GM18951 (cell line): ENCODE data around the gene KCNK4.

Experiments
- POLR2A ChIP-seq: IDR thresholded peaks from 4 replicates; pipeline ENCODE4 v1.6.1; 2011; ENCODE audit warnings: mild to moderate bottlenecking; ENCODE audit not compliant: insufficient read length, insufficient read depth; ENCODE audit errors: extremely low read depth
- in situ Hi-C: fragments of 300-500 bp; cut with MboI; formaldehyde crosslinking; loops from one replicate; pipeline ENCODE4 v1.12.0; 2022; ENCODE audit warnings: low sequenced_read_pairs, mixed read lengths, inconsistent platforms; ENCODE audit not compliant: unreplicated experiment

KCNK4 gene

GRCh38 chr11:64268025-64268892 lies 22.8 kb upstream of the KCNK4 start:
- no peak for TF ChIP-seq POLR2A
- in situ Hi-C loops: no loop called here

- no peak for TF ChIP-seq POLR2A
- in situ Hi-C loops: no loop called here
These were observed 22.1 kb upstream of the KCNK4 start for GRCh38 chr11:64268893-64269539.

DNA sequence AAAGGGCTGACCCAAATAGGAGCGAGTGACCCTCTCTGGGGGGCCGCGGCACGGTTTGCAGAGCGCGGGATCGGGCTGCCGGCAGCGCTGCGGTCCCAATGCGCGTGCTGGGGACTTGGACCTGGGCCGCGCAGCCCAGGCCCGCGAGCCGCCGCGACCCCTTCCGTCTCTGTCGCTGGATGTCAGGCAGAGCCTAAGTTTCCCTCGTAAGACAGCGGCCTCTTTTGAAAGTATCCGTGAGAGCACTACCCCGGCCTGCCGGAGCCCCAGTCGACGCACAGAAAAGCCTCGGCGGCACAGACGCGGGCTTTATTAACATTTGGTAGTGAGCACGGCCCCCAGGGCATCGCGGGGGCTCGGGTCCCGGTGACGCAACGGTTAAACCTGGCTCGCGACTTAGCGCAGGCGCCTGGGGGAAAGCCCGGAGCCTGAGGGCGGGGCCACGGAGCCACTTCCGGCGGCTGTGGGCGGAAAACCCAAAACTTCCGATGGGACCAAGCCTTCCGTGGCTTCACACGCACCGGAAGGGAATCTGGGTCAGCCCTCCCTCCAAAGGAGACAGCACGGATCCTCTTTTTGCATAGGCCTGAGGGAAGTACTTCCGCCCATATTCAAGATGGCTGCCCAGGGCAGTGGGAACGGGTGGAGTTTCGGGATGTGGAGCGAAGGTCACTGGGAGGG lies 21.4 kb upstream of the KCNK4 start:
- peak; percentile 75 for TF ChIP-seq POLR2A
- in situ Hi-C loops: no loop called here

- in situ Hi-C loops: no loop called here
- TF ChIP-seq POLR2A: no peak
These were observed 15.9 kb upstream of the KCNK4 start for GRCh38 chr11:64275031-64275800.

DNA sequence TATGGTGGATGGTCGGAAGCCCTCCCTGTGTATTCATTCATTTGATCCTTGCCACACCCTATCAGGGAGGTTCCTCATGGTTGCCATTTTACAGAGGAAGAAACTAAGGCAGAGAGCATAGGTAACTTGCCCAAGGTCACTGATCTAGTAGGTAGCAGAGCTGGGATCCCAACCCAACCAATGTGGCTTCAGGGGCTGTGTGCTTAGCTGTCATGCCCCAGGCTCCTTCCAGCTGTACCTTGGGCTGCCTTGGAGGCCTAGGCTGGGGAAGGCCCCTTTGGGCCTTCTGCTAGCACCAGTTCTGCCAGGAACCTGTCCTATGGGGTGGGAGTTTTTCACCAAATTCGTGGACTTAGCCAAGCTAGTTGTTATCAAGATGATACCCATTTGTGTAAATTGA lies 15.3 kb upstream of the KCNK4 start:
- in situ Hi-C loops: no loop called here
- no peak for TF ChIP-seq POLR2A

GRCh38 chr11:64276653-64277431 lies 14.3 kb upstream of the KCNK4 start:
- no peak for TF ChIP-seq POLR2A
- in situ Hi-C loops: no loop called here

DNA sequence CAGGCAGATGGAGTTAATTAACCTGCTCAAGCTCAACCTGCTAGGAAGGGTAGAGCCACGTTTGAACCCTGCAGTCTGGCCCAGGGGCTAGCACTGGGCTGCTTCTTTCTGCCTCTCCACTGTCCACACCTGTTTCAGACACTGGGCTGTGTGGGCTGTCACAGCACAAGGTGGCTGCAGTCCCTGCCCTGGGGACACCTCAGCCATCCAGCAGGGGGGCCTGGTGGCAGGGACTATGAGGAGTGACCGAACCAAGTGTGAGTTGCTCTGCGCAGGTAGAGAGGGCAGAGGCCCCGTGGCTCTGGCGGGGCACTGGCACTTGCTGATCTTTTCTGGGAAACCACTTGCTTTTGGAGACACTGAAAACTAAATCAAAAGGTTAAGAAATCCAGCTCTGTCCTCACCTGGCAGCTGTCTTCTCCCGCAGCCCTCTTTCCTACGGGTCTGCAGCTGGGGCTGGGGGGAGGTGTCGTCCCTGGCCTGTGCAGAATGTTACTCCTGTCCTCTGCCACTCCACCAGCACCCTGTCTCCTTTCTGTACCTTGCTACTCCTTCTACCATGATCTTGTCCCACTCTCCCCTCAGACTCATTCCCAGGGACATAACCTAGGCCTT lies 12.4 kb upstream of the KCNK4 start:
- TF ChIP-seq POLR2A: no peak
- in situ Hi-C loops: no loop called here

DNA sequence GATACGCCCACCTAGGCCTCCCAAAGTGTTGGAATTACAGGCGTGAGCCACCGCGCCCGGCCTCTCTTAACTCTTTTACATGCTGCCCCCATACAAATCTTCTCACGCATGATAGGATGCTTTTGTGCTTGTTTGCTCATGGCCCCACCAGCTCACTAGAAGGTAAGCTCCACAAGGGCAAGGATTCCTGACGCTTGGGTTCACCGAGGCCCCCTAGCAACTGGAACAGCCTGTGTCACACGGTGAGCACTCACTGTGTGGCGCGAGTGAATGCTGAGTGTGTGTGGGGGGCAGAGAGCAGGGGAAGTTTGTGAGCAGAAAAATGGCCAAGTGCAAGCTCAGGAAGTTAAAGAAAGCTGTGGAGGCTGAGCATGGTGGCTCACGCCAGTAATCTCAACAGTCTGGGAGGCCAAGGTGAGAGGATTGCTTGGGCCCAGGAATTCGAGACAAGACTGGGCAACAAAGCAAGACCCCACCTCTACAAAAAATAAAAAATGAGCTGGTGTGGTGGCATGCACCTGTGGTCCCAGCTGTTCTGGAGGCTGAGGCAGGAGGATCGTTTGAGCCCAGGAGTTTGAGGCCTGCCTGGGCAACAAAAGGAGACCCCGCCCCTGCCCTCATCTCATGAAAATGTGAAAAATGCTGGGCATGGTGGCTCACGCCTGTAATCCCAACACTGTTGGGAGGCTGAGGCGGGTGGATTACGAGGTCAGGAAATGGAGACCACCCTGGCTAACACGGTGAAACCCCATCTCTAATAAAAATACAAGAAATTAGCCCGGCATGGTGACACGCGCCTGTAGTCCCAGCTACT lies 8.9 kb upstream of the KCNK4 start:
- in situ Hi-C loops: no loop called here
- no peak for TF ChIP-seq POLR2A

GRCh38 chr11:64283092-64283491 lies 8.0 kb upstream of the KCNK4 start:
- in situ Hi-C loops: no loop called here
- TF ChIP-seq POLR2A: no peak

DNA sequence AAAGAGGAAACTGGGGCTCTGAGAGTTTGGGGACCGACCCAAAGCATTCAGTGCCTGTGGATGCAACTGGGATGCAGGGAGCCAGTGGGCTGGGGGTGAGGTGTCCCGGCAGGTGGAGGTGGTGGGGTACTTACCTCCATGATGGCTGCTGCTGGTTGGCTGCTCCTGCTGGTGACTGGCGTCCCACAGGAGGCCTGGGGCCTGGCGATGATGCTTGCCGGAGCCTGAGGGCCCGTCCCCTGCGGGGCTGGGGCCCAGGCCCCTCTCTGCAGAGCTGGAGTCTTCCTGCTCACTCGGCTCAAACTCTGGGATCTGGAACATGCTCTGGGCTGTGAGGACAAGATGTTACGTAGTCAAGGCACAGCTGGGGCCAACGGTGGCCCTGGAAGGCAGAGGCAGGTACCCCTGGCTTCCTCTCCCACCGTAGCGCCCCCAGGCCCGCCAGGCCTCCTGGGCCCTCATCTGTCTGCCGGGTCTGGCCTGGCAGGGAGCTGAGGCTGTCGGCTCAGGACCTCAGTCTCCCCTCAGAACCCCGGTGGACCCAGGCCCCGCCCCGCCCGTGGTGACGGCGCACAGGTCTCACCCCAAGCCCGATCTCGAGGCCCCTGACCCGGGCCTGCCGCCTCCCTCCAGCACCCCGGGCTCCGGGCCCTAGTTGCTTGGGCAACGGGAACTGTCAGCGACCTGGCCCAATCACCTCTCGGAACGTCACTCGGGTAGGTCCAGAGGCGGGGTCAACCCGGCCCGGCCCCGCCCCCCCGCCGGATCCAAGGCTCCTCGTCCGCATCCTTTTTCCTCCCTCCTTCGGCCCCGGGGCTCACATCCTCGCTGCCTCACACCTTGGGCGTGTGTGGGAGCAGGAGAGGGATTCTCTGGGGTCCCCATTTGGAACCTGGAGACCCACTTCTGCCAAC lies 6.8 kb upstream of the KCNK4 start, which contains the start of gene BAD:
TSS of gene BAD (minus strand) at position 618 of the 914 bp plus-strand sequence. CDS start at position 321, 297 bp downstream.
- peak; percentile 69 for TF ChIP-seq POLR2A
- in situ Hi-C loops: no loop called here
